DND-41 (cell line): ENCODE data around the gene CDK9.

Experiments
- ATAC-seq: fragments of 200-7000 bp; cut with Tn5 transposase; 3 replicates; pipeline ENCODE4 v1.9.1; 2021; ENCODE audit warnings: low read depth; ENCODE audit not compliant: insufficient read depth
- DNase-seq: peaks from one replicate; pipeline ENCODE4 v3.0.0-alpha.2; 2020
- H2AFZ ChIP-seq: 2 replicates; pipeline ENCODE4 v1.6.0; 2012; ENCODE audit warnings: low read depth, low read length
- H3K27ac ChIP-seq: 2 replicates; pipeline ENCODE4 v1.5.1; 2012; ENCODE audit warnings: low read length, inconsistent platforms
- H3K27me3 ChIP-seq: fragments of 200-600 bp; sonication (generic); 2 replicates; pipeline ENCODE4 v1.6.0; 2012; ENCODE audit warnings: low read length, mild to moderate bottlenecking, inconsistent platforms; ENCODE audit not compliant: insufficient read depth, poor library complexity
- H3K36me3 ChIP-seq: 2 replicates; pipeline ENCODE4 v1.5.1; 2012; ENCODE audit warnings: low read length, inconsistent platforms; ENCODE audit not compliant: insufficient read depth
- H3K4me1 ChIP-seq: 2 replicates; pipeline ENCODE4 v1.5.1; 2012; ENCODE audit warnings: mild to moderate bottlenecking, low read length; ENCODE audit not compliant: insufficient read depth
- H3K4me2 ChIP-seq: 2 replicates; pipeline ENCODE4 v1.6.0; 2012; ENCODE audit warnings: mild to moderate bottlenecking, moderate library complexity, low read length, inconsistent platforms; ENCODE audit not compliant: insufficient read depth
- H3K4me3 ChIP-seq, 2 experiments: fragments of 200-600 bp in 1 of 2; shearing (Covaris generic) in 1 of 2; 2 replicates each; pipeline ENCODE4 v1.5.1; 2012 to 2016; ENCODE audit warnings: inconsistent platforms in 2 of 2, low read length in 2 of 2, mild to moderate bottlenecking in 2 of 2, low read depth in 1 of 2, moderate library complexity in 1 of 2
- H3K79me2 ChIP-seq: 2 replicates; pipeline ENCODE4 v1.6.0; 2012; ENCODE audit warnings: low read length, inconsistent platforms; ENCODE audit not compliant: insufficient read depth
- H3K9ac ChIP-seq: 2 replicates; pipeline ENCODE4 v1.6.0; 2012; ENCODE audit warnings: low read depth, mild to moderate bottlenecking, inconsistent platforms, low read length, moderate library complexity
- H3K9me3 ChIP-seq: 2 replicates; pipeline ENCODE4 v1.5.1; 2012; ENCODE audit warnings: low read length, moderate library complexity, mild to moderate bottlenecking, inconsistent platforms; ENCODE audit not compliant: insufficient read depth, severe bottlenecking
- H4K20me1 ChIP-seq: 2 replicates; pipeline ENCODE4 v1.6.0; 2012; ENCODE audit warnings: low read length; ENCODE audit not compliant: insufficient read depth
- CTCF ChIP-seq: IDR thresholded peaks from 2 replicates; pipeline ENCODE4 v1.5.1; 2012; ENCODE audit warnings: borderline replicate concordance, low read length, moderate library complexity, mild to moderate bottlenecking; ENCODE audit not compliant: poor library complexity, severe bottlenecking; ENCODE audit errors: extremely low read depth
- EZH2 ChIP-seq: IDR thresholded peaks from 3 replicates; pipeline ENCODE4 v1.6.1; 2012; ENCODE audit warnings: borderline replicate concordance, low read depth, mild to moderate bottlenecking, moderate library complexity, low read length, inconsistent platforms; ENCODE audit not compliant: severe bottlenecking

Gene CDK9

DNA sequence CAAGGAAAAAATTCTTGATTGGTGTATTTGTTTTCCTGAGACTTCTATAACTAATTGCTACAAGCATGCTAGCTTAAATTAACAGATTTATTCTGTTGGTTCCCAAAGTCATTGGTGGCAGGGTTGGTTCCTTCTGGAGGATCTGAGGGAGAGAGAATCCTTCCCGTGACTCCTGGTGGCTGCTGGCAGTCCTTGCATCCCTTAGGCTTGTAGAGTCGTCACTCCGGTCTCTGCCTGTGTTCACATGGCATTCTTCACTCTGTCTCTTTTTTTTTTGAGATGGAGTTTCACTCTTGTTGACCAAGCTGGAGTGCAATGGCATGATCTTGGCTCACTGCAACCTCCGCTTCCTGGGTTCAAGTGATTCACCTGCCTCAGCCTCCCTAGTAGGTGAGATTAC is 5.3 kb downstream of the CDK9 start:
- H3K9me3 ChIP-seq: no peaks in the 10 kb centered on the region
- no peak for DNase-seq
- H3K79me2 ChIP-seq: peaks cover 47% of the 10 kb centered on the region
- no peak overlapping the region for H3K27ac ChIP-seq
- H3K9ac ChIP-seq: no peak overlapping the region
- TF ChIP-seq EZH2 (no peak), CTCF (no peak)
- H3K27me3 ChIP-seq: no peaks in the 10 kb centered on the region
- peaks cover 64% of the 10 kb centered on the region for H3K4me1 ChIP-seq
- ATAC-seq: no peak
- no peak overlapping the region for H3K4me2 ChIP-seq
- H3K4me3 ChIP-seq: no peak overlapping the region
- peaks cover 71% of the 10 kb centered on the region for H3K36me3 ChIP-seq
- H4K20me1 ChIP-seq: peaks cover 51% of the 10 kb centered on the region
- no peak overlapping the region for H2AFZ ChIP-seq

DNA sequence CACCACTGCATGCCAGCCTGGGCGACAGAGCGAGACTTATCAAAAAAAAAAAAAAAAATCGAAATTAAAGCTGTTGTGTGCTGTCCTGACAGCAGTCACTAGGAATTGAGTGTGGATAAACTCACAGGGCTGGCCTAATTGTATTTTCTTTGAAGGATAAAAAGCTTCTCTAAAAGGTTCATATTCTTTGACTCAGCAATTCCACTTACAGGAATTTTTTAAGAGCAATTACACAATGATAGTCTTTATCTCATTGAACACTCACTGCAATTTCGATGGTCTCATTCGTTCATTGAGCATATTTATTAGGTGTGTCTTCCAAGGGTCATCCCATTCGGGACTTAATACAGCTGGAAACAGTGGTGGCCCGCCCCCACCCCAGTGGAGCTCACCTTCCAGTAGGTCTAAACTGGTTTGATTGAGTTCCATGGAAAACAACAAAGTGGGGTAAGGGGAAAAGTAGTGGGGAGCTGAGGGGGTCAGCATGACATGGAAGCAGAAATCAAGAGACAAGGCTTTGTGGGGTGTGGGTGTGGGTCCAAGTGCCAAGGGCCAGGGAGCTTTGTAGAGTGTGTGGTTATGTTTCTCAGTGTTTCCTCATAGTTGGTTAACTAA is 6.7 kb downstream of the CDK9 start:
- TF ChIP-seq CTCF: no peak
- TF ChIP-seq EZH2: no peak
- no peaks in the 10 kb centered on the region for H3K27me3 ChIP-seq
- no peak overlapping the region for H3K9ac ChIP-seq
- H4K20me1 ChIP-seq: peaks cover 38% of the 10 kb centered on the region
- no peak overlapping the region for H3K4me3 ChIP-seq
- H3K36me3 ChIP-seq: peaks cover 58% of the 10 kb centered on the region
- H3K4me2 ChIP-seq: no peak overlapping the region
- peaks cover 33% of the 10 kb centered on the region for H3K79me2 ChIP-seq
- no peak overlapping the region for H3K27ac ChIP-seq
- H3K9me3 ChIP-seq: no peaks in the 10 kb centered on the region
- H2AFZ ChIP-seq: no peak overlapping the region
- DNase-seq (no peak), ATAC-seq (no peak)
- H3K4me1 ChIP-seq: peaks cover 68% of the 10 kb centered on the region

- Histone ChIP-seq H3K4me1 (peaks cover 65% of the 10 kb centered on the region), H3K36me3 (peaks cover 51% of the 10 kb centered on the region), H3K4me2 (no peak overlapping the region)
These were observed 7.4 kb downstream of the CDK9 start for GRCh38 chr9:127793093-127793708.

More at GRCh38 chr9:127793093-127793708, 7.4 kb downstream of the CDK9 start:
- Histone ChIP-seq H3K9ac (no peak overlapping the region), H3K27me3 (no peaks in the 10 kb centered on the region), H3K27ac (no peak overlapping the region), H3K4me3 (no peak overlapping the region), H2AFZ (no peak overlapping the region), H3K79me2 (peaks cover 26% of the 10 kb centered on the region), H4K20me1 (peaks cover 31% of the 10 kb centered on the region), H3K9me3 (no peaks in the 10 kb centered on the region)
- ATAC-seq: no peak
- TF ChIP-seq EZH2: no peak
- no peak for TF ChIP-seq CTCF
- no peak for DNase-seq
